Panc1 (cell line): ENCODE data around the gene SLC13A3. TPM values are rescaled to one million over a fixed set of nuclear protein-coding genes. Genes with fewer than 3 reads are reported as not detected.
"Not testable (repeated sequence)": the region's sequence is repeated elsewhere in the genome, so short reads cannot be mapped to it uniquely, and the experiment has no call there.

Source experiments
- ATAC-seq: fragments of 200-7000 bp; cut with Tn5 transposase; 2 replicates; pipeline ENCODE4 v1.9.1; 2020; ENCODE audit warnings: mild to moderate bottlenecking, moderate library complexity
- BruUV-seq: library from RNA; stranded (reverse); fragments of 400-500 nt; replicated peaks from 2 replicates; lab custom pipeline; 2021; lab: Mats Ljungman, UMichigan
- CTCF ChIA-PET: fragments of 300-600 bp; sonication (Branson Sonifier 250); formaldehyde crosslinking; loops from one replicate; lab custom pipeline; 2022; ENCODE audit warnings: antibody characterized with exemption; lab: Charles Lee
- POLR2A ChIA-PET: fragments of 300-600 bp; sonication (Branson Sonifier 250); formaldehyde crosslinking; loops from one replicate; lab custom pipeline; 2022; ENCODE audit warnings: antibody characterized with exemption; lab: Charles Lee
- DNase-seq: peaks from one replicate; pipeline ENCODE4 v3.0.0-alpha.2; 2010; ENCODE audit warnings: low read depth, low spot score
- H3K27ac ChIP-seq: 2 replicates; pipeline ENCODE4 v1.5.1; 2011; ENCODE audit warnings: mild to moderate bottlenecking, low read length, inconsistent platforms
- H3K27me3 ChIP-seq: fragments of 200-500 bp; sonication (Bioruptor generic); 2 replicates; pipeline ENCODE4 v1.6.0; 2014; ENCODE audit warnings: low read length, inconsistent platforms; ENCODE audit not compliant: control insufficient read depth, insufficient read depth
- H3K36me3 ChIP-seq: fragments of 200-500 bp; sonication (Bioruptor generic); 2 replicates; pipeline ENCODE4 v1.5.1; 2014; ENCODE audit warnings: inconsistent platforms, mild to moderate bottlenecking, low read length, moderate library complexity; ENCODE audit not compliant: control insufficient read depth, insufficient read depth
- H3K4me1 ChIP-seq: 2 replicates; pipeline ENCODE4 v1.5.1; 2011; ENCODE audit warnings: inconsistent platforms, mild to moderate bottlenecking, low read length, moderate library complexity; ENCODE audit not compliant: control insufficient read depth, insufficient read depth
- H3K4me3 ChIP-seq, 2 experiments: 2 replicates each; pipeline ENCODE4 v1.5.1; 2011 to 2012; ENCODE audit warnings: low read depth in 2 of 2, low read length in 2 of 2, mild to moderate bottlenecking in 2 of 2, inconsistent platforms in 1 of 2, moderate library complexity in 1 of 2
- H3K9me3 ChIP-seq: fragments of 200-500 bp; sonication (Bioruptor generic); 2 replicates; pipeline ENCODE4 v1.5.1; 2014; ENCODE audit warnings: low read depth, mild to moderate bottlenecking, inconsistent platforms, low read length, moderate library complexity; ENCODE audit not compliant: control insufficient read depth, insufficient read depth
- CTCF ChIP-seq: fragments of 450-650 bp; IDR thresholded peaks from 2 replicates; pipeline ENCODE4 v1.5.1; 2017; ENCODE audit warnings: mild to moderate bottlenecking
- POLR2AphosphoS5 ChIP-seq: IDR thresholded peaks from 2 replicates; pipeline ENCODE4 v1.6.1; 2012; ENCODE audit warnings: mild to moderate bottlenecking, low read depth, low read length, moderate library complexity
- REST ChIP-seq, 2 experiments: IDR thresholded peaks; 2 replicates each; pipeline ENCODE4 v1.6.1; 2011 to 2012; ENCODE audit warnings: low read depth in 2 of 2, control low read depth in 1 of 2, low read length in 1 of 2, mild to moderate bottlenecking in 1 of 2, moderate library complexity in 1 of 2; ENCODE audit not compliant: insufficient read depth in 1 of 2
- SIN3A ChIP-seq: IDR thresholded peaks from 2 replicates; pipeline ENCODE4 v1.6.1; 2012; ENCODE audit warnings: low read depth, mild to moderate bottlenecking, low read length, moderate library complexity, borderline replicate concordance; ENCODE audit not compliant: insufficient read depth
- TCF7L2 ChIP-seq: IDR thresholded peaks from 2 replicates; pipeline ENCODE4 v1.6.1; 2011; ENCODE audit warnings: mild to moderate bottlenecking, low read depth, low read length, inconsistent platforms
- in situ Hi-C: cut with HindIII; loops from 2 replicates; pipeline ENCODE4 v1.10.0; 2016; ENCODE audit warnings: low sequenced_read_pairs, low pct_unique_long_range_greater_than_20kb
- intact Hi-C: fragments of 100-400 bp; cut with micrococcal nuclease; formaldehyde crosslinking; loops from one replicate; pipeline ENCODE4 v1.10.0; 2022; ENCODE audit not compliant: unreplicated experiment
- total RNA-seq: library from RNA; stranded (reverse); gene quantifications from one replicate; pipeline ENCODE4 v1.2.1, GENCODE V29; 2021; ENCODE audit not compliant: unreplicated experiment

The SLC13A3 gene
- total RNA-seq, 1 experiment from 2014 or later: 0.31 TPM

DNA sequence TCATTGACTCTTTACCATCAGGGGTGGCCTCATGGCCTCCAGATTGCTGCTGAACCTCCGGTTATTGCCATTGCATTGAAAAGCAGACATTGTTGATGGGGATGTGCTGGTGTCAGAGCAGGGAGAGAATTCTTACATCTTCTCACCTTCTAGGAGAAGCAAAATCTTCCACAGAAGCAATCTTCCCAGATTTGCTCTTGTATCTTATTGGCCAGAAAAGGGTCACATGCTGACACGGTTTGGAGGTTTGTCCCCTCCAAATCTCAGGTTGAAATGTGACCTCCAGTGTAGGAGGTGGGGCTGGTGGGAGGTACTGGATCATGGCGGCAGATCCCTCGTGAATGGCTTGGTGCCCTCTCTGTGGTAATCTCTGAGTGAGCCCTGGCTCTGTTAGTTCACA, 27.3 kb upstream of the SLC13A3 start:
- intact Hi-C loops: no loop called here
- DNase-seq (no peak), ATAC-seq (no peak)
- no peak for TF ChIP-seq SIN3A
- no peak for TF ChIP-seq POLR2AphosphoS5
- TF ChIP-seq TCF7L2: no peak
- no peak for TF ChIP-seq CTCF
- TF ChIP-seq REST (IDR thresholded peaks at IDR 0.05; ENCODE audit: insufficient read depth in 1 of 2, low read depth in 2 of 2, low read length in 1 of 2): no peak
- in situ Hi-C loops: no loop called here
- H3K9me3 ChIP-seq: no peaks in the 10 kb centered on the region
- ChIA-PET POLR2A (no interaction called here), CTCF (no interaction called here)
- no peak overlapping the region for H3K27ac ChIP-seq
- H3K36me3 ChIP-seq: no peaks in the 10 kb centered on the region
- no TSS peak for BruUV-seq
- H3K4me1 ChIP-seq: no peaks in the 10 kb centered on the region
- no peaks in the 10 kb centered on the region for H3K27me3 ChIP-seq
- no peak overlapping the region for H3K4me3 ChIP-seq

DNA sequence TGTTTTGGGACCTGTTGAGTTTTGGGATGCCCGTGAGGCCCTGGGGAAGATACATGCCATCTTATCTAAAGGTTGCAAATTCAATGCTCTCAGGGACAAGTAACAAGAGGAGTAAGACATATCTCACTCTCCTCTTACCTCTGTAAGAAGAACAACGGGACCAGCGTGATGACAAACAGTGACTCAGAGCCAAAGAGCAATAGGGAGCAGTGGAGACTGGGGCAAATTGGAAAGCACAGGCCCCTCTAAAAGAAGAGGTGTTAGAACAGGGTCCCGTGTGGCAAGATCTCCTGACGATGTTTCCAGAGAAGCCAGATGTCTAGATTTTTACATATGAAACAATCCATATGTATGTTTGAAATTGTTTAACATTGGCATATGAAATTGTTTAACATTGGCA, 26.3 kb upstream of the SLC13A3 start:
- no TSS peak for BruUV-seq
- H3K9me3 ChIP-seq: no peaks in the 10 kb centered on the region
- no peaks in the 10 kb centered on the region for H3K4me1 ChIP-seq
- H3K27ac ChIP-seq: no peak overlapping the region
- intact Hi-C loops (no loop called here), in situ Hi-C loops (no loop called here)
- no peak for TF ChIP-seq POLR2AphosphoS5
- no peak for TF ChIP-seq CTCF
- TF ChIP-seq SIN3A: no peak
- TF ChIP-seq REST (IDR thresholded peaks at IDR 0.05; ENCODE audit: insufficient read depth in 1 of 2, low read depth in 2 of 2, low read length in 1 of 2): no peak
- TF ChIP-seq TCF7L2: no peak
- CTCF ChIA-PET: no interaction called here
- H3K27me3 ChIP-seq: no peaks in the 10 kb centered on the region
- no peak overlapping the region for H3K4me3 ChIP-seq
- no peak for ATAC-seq
- H3K36me3 ChIP-seq: no peaks in the 10 kb centered on the region
- POLR2A ChIA-PET: interaction anchor here (0.6 kb wide), 1 partner anchor 527 kb away, joined by 5 read pairs; no protein-coding TSS in a partner anchor
- DNase-seq: no peak

GRCh38 chr20:46676649-46677316, 25.5 kb upstream of the SLC13A3 start:
- DNase-seq, H3K36me3 ChIP-seq, H3K9me3 ChIP-seq, H3K4me1 ChIP-seq, CTCF ChIA-PET, H3K27ac ChIP-seq, in situ Hi-C loops, ATAC-seq, BruUV-seq, intact Hi-C loops, H3K27me3 ChIP-seq, H3K4me3 ChIP-seq: not testable (repeated sequence)
- POLR2A ChIA-PET: interaction anchor here (0.6 kb wide), 1 partner anchor 13 kb away, joined by 4 read pairs; the partner anchor contains the start of gene TP53RK
